SK-N-SH (cell line): ENCODE measurements around the gene PRKCA.

Experiments used
- EP300 ChIP-seq, 2 experiments: IDR thresholded peaks; 2 replicates each; pipeline versions ENCODE4 v1.4.0 to v1.6.1; 2012; ENCODE audit warnings: borderline replicate concordance in 1 of 2, low read depth in 1 of 2, low read length in 1 of 2
- GABPA ChIP-seq: IDR thresholded peaks from 2 replicates; pipeline ENCODE4 v1.4.0; 2012; ENCODE audit warnings: low read depth, mild to moderate bottlenecking
- MXI1 ChIP-seq: IDR thresholded peaks from 2 replicates; pipeline ENCODE4 v1.6.1; 2012; ENCODE audit warnings: mild to moderate bottlenecking, low read depth, low read length, improper control_type of control experiment
- POLR2AphosphoS5 ChIP-seq: IDR thresholded peaks from 2 replicates; pipeline ENCODE4 v1.6.1; 2012; ENCODE audit warnings: low read depth, low read length
- TCF12 ChIP-seq: IDR thresholded peaks from 2 replicates; pipeline ENCODE4 v1.4.0; 2012
- TF ChIP-seq, protein P1 (sequence below): fragments of 200-600 bp; sonication (generic); IDR thresholded peaks from 2 replicates; pipeline ENCODE4 v1.6.1; 2017; ENCODE audit warnings: antibody characterized with exemption, mild to moderate bottlenecking, moderate library complexity

DNA sequence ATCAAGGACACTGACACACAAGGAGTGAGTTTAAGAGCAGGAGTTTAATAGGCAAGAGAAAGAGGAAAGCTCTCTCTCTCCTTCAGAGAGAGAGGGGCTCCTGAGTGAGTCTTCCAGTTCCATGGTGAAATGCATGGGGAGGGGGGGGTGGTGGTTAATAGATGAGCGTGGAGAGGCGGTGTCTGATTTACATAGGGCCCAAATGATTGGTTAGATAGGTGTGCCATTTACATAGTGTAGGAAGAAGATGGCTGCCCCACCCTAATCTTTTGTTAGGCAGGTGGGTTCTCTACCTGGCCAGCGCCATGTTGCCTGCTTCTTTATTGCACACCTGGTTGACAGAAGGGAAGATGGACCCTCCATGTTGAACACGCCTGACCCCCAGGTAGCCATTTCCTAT, 282.5 kb downstream of the PRKCA start:
- TF ChIP-seq, protein P1, sequence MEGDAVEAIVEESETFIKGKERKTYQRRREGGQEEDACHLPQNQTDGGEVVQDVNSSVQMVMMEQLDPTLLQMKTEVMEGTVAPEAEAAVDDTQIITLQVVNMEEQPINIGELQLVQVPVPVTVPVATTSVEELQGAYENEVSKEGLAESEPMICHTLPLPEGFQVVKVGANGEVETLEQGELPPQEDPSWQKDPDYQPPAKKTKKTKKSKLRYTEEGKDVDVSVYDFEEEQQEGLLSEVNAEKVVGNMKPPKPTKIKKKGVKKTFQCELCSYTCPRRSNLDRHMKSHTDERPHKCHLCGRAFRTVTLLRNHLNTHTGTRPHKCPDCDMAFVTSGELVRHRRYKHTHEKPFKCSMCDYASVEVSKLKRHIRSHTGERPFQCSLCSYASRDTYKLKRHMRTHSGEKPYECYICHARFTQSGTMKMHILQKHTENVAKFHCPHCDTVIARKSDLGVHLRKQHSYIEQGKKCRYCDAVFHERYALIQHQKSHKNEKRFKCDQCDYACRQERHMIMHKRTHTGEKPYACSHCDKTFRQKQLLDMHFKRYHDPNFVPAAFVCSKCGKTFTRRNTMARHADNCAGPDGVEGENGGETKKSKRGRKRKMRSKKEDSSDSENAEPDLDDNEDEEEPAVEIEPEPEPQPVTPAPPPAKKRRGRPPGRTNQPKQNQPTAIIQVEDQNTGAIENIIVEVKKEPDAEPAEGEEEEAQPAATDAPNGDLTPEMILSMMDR = no peak
- TF ChIP-seq MXI1 = no peak
- no peak for TF ChIP-seq GABPA
- no peak for TF ChIP-seq POLR2AphosphoS5
- TF ChIP-seq EP300 (IDR thresholded peaks at IDR 0.05; ENCODE audit: borderline replicate concordance in 1 of 2, low read depth in 1 of 2, low read length in 1 of 2) = no peak
- no peak for TF ChIP-seq TCF12
